ENCODE measurements around the gene HOXD3. TPM values are rescaled to one million over a fixed set of nuclear protein-coding genes. Genes with fewer than 3 reads are reported as not detected.

The HOXD3 gene
- total RNA-seq, 1 experiment from 2014 or later: 0.30 TPM

DNA sequence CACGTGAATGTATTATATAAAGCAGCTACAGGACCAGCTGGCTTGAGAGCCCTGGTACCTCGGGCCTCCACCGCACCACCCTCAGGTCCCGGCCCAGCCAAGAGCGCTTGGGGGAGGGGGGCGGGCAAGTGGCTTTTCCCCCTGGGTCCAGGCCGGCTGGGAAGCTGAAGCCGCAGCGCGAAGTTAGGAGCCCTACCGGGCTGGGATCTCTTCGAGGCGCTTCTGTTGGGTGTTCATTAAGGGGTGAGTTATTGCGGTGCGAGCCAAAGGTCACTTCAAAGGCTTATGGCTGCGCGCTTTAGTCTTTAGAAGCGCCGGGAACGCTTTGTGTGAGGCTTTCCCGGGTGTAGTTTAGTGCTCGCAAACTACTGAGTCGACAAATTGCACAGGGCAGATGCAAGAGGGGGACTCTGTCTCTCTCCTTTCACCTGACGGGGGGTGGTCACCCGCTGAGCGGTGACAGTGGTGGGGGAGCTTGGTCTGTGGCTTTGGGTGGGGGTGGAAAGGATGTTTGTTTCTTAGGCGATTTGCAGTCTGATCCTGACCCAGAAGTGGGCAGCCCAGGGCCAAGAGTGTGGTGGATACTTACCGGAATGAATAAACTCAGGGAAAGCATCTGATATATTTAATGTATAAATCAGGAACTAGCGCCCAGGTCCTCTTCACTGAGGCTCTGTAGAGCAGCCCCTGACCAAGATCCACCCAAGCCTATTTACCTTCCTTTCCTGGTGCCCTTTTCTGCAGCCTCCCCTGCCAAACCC is 6.0 kb downstream of the HOXD3 start:
- no peak for DNase-seq (ENCODE audit: low read depth)

DNA sequence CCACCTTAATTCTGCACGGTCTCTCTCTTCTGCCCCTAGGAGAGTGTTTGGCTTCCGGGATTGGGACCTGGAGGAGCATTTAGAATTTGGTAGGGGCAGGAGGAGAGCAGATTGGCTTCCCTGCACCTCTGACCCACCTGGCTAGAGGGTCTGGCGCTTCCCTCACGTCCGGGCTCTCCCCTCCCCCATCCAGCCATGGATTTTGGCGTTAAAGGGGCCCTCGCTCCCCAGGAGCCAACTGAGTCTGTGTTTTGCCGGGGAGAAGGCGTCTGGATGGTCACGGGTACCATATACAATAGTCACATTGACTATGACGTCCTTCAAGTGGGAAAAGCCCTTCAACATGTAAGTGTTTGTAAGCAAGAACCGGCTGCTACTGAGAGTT is 6.6 kb downstream of the HOXD3 start:
- DNase-seq (ENCODE audit: low read depth): no peak

DNA sequence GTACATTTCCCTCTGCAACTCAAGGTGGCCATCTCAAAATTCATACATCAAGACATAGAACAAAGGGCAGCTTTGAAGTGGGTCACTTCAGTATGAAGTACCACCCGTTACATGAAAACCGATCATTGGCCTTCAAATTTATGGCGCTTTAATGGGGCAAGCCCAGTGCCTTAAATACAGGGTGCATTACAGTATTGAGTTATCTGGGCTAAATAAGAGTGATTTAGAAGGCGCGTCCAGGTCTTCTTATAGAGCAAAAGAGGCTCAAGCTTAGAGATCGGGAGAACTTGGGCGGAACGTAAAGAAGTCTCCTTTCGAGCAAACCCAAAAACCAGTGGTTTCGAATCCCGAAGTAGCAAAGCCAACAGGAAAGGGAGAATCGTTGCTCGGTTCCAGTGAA is 7.1 kb downstream of the HOXD3 start:
- no peak for DNase-seq (ENCODE audit: low read depth)

DNA sequence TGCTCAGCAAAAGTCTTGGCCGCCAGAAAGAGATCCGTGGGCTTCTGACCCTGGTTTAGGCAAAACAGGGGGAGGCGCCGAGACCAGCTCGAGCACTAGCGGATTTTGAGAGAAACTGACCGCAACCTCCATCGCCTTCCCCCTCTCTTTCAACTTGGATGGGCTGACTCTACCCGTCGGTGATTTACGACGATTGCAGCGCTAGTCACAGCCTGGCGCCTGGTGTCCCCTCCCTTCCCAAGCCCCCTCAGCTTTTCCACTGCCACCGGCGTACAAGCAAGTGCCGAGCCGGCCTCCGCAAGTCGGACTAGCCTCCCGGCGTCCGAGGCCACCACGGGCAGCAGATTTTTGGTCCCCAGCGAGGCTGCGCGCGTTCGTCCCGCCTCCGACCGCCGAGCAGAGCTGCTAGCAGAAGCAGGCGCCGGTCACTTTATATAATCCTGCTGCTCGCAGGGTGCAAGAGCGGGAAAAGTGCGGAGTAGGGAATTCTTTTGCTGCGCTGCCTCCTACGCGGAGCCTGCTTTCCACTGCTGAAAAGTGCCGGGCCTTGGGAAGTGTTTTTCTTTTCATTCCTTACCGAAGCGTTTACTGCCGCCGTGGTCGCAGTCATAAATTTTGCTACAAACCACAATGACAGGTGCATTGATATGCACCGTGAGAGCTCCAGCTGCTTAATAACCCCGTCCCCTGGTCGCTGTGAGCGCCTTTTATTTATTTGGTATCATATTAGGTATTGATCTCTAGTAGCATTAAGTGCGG is 7.7 kb downstream of the HOXD3 start:
- DNase-seq (ENCODE audit: low read depth): peak; percentile 30

DNA sequence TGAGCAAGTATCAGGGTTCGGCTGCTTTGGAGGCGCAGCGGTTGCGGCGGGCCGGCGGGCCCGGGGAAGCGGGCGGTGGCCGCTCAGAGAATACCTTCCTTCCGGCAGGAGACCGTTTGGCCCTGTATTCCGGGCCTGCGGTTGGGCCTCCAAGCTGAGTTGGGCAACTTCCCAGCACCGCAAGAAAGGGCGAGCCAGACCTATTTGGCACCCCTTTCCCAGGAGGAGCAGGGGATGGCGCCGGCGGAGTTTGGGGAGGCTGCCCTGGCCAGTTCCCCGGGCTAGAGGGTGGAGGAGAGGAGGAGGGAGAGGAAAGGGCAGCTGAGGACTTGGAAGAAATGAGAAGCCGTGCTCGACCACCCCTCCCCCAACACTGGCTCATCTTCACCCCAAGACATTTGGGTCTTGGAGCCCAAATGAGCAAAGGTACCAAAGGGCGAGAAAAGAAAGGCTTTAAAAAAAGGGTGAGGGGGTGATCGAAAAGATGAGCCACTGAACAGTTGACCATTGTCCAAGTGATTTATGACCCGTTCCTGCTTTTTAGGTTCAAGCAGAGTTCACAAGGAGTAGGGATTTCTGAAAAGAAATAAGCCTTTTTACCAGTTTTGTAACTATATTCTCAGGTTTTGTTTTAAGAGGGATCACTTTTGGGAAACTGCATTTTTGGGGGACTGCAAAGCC is 8.4 kb downstream of the HOXD3 start:
- peak; percentile 43 for DNase-seq (ENCODE audit: low read depth)

DNA sequence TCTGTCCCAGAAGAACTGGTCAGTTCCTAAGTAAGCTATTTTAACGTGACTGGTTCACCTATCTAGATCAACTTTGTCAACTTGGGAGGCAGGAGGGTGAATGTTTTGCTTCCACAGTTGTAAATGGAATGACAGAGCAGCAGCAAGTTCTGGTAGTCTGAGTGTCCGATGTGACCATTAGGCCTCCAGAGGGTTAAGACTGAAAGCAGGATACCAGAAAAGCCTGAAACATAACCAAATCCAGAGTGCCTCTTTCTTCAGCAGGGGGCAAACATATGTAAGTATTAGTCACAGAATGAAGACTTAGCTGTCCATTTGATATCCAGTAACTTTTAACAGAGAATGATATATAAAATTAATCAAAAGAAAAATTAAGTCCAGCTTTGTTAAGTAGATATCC is 9.2 kb downstream of the HOXD3 start:
- DNase-seq (ENCODE audit: low read depth): no peak

DNA sequence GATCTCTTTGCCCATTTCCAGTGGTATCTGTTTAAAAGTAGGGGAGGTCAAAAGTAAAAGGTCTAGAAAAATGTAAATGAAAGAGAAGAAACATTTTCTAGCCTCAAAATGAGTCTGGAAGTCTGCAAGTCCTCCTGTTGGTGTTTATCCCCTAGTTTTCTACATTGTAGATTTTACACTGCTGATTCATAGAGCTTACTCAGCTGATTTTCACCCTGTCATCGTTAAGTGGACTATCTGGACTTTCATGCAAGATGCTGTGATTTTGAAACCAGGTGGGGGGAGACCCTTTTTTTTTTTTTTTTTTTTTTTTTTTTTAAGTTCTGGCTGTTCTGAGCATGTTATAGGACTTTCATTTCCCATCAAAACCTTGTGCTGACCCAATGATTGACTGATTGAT is 10.3 kb downstream of the HOXD3 start:
- DNase-seq (ENCODE audit: low read depth): no peak

DNA sequence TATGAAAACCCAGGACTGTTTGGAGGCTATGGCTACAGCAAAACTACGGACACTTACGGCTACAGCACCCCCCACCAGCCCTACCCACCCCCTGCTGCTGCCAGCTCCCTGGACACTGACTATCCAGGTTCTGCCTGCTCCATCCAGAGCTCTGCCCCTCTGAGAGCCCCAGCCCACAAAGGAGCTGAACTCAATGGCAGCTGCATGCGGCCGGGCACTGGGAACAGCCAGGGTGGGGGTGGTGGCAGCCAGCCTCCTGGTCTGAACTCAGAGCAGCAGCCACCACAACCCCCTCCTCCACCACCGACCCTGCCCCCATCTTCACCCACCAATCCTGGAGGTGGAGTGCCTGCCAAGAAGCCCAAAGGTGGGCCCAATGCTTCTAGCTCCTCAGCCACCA is 12.1 kb downstream of the HOXD3 start:
- no peak for DNase-seq (ENCODE audit: low read depth)

DNA sequence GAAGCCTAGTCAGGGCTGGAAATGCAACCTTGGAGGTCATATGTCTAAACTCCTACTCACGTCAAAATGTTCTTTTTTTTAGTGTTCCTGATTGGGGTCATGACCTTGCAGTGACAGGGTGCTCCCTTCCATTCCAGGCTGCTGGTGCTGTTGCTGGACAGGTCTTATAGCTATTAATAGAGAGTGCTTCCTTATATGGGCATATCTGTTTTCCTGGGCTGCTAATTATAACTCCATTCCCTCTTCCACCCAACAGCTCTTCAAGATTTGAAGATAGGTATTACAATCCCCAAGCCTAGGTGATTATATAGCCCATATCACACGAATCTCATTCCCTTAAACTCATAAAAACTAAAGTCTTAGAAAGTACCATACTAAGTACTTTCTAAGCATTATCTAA is 12.6 kb downstream of the HOXD3 start:
- DNase-seq (ENCODE audit: low read depth): no peak

DNA sequence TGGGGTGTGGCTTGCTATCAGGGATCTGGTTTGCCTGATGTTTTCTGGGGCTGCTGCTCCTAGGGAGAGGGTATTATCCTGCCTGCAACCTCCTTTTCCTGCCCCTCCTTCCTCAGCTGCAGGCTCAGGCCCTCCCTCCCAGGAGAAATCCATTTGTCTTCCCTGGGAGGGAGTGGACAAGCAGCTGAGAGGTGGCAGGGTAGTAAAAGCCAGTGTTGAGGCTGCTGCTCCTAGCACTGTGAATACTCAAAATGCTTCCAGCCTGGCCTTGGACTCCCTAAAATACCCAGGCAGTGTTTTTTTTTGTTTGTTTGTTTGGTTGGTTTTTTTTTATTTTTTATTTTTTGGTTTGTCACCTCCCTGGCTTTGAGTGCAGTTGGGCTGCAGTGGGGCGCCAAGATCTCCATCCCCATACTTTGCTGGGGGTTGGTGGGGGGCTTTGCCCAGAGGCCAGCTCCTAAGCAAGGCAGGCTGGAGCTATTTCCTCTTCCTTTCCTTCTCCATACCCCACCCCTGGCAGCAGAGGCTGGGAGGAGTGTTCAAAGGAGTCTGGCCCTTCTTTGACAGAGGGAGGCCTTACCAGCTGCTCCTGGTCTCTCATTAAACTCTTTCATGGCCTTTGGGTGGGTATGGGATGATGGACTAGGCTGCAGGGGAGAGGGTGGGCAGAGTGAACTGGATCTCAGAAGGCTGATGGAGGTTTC is 13.6 kb downstream of the HOXD3 start:
- DNase-seq (ENCODE audit: low read depth): no peak

DNA sequence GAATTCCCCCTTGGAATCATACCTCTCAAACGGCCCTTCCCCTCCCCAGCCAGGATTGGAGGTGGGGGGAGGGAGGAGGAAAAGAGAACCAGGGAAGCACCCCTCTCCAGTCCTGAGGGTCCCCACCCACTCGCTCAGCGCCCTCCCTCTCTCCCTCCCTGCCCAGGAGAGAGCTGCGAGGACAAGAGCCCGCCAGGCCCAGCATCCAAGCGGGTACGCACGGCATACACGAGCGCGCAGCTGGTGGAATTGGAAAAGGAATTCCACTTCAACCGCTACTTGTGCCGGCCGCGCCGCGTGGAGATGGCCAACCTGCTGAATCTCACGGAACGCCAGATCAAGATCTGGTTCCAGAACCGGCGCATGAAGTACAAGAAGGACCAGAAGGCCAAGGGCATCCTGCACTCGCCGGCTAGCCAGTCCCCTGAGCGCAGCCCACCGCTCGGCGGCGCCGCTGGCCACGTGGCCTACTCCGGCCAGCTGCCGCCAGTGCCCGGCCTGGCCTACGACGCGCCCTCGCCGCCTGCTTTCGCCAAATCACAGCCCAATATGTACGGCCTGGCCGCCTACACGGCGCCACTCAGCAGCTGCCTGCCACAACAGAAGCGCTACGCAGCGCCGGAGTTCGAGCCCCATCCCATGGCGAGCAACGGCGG is 14.4 kb downstream of the HOXD3 start:
- no peak for DNase-seq (ENCODE audit: low read depth)

DNA sequence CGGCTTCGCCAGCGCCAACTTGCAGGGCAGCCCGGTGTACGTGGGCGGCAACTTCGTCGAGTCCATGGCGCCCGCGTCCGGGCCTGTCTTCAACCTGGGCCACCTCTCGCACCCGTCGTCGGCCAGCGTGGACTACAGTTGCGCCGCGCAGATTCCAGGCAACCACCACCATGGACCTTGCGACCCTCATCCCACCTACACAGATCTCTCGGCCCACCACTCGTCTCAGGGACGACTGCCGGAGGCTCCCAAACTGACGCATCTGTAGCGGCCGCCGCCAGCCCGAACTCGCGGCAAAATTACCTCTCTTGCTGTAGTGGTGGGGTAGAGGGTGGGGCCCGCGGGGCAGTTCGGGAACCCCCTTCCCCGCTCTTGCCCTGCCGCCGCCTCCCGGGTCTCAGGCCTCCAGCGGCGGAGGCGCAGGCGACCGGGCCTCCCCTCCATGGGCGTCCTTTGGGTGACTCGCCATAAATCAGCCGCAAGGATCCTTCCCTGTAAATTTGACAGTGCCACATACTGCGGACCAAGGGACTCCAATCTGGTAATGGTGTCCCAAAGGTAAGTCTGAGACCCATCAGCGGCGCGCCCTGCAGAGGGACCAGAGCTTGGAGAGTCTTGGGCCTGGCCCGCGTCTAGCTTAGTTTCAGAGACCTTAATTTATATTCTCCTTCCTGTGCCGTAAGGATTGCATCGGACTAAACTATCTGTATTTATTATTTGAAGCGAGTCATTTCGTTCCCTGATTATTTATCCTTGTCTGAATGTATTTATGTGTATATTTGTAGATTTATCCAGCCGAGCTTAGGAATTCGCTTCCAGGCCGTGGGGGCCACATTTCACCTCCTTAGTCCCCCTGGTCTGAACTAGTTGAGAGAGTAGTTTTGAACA is 15.1 kb downstream of the HOXD3 start:
- DNase-seq (ENCODE audit: low read depth): no peak

DNA sequence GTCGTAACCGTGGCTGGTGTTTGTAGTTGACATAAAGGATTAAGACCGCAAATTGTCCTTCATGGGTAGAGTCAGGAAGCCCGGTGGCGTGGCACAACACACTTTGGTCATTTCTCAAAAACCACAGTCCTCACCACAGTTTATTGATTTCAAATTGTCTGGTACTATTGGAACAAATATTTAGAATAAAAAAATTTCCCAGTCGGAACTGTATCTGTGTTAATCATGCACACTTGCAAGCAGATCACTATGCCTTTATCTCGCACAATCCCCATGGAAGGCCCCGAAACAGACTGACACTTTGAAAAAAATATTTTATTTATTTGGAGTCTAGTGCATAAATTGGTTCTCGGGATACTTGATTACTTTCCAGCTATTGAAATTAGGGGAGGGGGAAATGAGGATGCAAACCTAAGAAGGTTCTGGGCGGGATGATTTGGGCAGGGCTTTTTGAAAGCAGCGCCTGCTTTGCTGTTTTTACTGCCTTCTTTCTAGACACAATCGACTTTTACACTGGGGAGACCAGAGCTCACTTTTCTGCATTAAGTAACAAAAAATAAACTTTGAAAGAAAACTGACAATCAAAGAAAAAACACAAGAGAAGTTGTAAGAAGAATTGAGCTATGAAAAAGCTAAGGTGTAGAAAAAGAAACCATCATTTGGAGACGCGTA is 15.9 kb downstream of the HOXD3 start:
- no peak for DNase-seq (ENCODE audit: low read depth)

DNA sequence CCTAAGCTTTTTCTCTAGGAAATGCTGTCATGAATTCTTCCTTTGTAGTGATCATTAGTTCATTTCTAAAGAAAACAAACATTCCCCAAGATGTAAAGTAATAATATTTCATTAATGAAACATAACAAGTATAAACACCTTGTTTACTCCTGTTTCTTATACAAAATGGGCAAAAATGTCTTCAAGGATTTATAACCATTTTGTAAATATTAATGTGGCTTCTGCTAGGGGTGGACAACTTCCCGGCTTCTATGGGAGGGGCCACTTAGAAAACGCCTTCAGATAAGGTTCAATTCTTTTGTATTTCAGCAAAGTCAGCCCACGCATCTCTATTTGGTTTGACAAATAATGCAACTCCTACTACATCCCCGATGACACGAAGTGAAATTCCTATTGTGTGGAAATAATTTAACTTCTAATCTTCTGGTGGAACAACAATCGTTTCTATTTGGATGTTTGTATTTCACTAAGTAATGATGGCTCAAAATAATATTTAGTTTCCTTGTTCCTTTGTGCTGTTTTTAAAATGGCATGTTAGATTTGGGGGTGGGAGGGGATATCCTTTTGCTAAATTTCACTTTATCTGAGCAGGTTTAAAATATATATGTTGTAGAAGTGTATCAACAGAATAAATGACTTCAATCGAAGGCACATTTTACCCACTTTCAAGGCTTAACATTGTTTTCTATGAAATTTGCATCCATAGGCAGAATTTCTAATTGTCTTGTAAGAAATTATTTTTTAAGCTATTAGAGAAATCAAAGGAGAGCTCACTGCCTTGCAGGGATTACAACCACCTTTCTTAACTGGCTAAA is 16.7 kb downstream of the HOXD3 start:
- no peak for DNase-seq (ENCODE audit: low read depth)

DNA sequence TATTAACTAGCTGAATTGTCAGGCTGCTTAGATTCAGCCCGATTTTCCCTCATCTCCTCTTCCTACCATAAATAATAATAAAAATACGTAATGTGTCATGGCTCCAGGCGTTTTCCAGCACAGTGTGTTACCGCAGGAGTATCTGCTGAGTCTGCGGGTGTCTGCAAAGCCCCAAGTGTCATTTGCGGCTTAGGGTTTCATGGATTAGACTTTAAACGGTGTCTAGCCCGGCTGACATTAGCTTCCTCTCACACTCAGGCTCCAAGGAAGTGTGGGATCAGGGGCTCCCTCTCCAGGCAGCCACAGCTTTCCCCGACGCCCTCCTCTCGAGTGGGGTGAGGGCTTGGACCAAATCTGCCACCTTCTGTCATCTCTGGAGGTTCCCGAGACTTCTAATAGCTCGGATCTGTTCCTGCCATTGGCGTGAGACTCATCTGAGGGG is 17.3 kb downstream of the HOXD3 start:
- DNase-seq (ENCODE audit: low read depth): peak; percentile 66

DNA sequence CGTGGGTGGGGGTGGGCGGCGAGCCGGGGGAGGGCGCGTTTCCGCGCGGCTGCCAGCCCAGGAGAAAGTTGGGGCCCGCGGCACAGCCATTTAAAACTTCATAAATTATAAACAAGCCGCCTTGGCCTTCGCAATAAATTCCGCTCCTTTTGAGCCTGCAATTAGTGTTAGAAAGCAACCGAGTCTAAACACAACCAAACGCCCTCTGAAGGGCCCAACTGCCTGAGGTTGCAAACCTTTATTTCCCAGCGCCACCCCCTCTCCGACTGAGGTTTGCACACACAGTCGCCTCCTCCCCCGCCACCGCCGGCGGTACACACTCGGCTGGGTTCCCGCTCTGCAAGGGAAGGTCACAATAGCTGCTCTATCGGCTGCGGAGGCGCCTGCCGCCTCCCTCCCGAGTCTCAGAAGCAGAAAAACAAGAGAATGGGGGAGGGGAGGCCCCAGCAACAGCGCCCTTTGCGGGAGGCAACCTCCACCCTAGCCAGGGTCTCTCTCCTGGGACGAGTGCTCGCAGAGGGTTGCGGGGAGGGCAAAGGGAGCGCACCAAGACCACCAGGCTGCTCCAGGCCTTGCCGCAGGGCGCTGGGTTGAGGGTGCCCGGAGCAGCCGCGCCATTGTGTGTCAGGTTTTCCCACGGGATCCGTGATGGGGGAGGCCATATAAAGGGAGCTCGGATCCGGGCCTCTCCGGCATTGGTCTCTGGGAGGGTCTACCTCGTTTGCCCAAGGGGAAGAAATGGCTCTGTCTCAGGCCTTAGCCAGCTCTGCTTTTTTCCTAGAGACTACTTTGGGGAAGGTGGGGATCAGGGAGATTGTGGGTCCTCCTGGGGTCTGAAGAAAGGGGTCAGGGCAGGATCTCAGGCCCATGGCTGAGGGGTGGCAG is 18.0 kb downstream of the HOXD3 start:
- no peak for DNase-seq (ENCODE audit: low read depth)

DNA sequence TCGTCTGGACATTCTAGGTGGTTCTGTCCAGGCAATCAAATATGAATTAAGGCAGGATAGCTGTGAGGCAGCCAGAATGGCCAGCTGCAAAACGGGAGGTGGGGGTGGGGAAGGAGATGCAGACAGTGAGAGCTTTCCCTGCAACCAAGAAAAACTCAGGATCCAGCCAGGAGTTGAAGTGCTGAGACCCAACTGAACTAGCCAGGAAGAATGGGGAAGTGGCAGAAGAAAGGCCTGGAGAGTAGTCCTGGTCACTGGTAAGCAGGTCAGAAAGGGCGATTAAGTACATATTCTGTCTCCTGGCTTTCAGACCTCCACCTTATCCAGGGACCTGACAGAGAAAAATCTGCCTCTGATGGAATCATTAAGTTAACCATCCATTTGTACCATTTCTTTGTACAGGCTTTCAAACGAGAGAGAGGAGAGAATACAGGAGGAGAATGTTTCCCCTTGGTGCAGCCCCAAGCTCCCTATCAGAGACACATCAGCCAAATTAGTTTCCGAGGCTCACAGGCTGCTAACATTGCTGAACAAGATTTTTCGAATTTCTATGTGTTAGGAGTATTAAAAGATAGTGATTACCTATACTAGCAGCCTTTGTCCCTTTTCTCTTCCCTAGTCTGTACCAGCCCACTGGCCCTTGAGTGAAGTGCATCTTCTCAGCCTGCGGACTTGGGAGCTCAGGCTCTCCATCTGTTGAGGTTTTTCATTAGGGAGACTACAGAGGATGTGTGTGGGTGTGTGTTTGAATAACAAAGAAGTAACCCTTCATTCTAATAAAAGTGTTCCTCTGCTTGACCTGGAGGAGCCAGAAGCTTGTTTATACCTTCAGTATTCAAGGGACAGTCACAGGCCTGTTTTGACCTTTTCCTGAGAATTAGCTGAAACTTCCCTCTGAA is 18.9 kb downstream of the HOXD3 start:
- no peak for DNase-seq (ENCODE audit: low read depth)

Data from M059J (cell line).